Colonic mucosa (tissue), 4 donors: ENCODE measurements around the gene YRDC. TPM values are rescaled to one million over a fixed set of nuclear protein-coding genes. Genes with fewer than 3 reads are reported as not detected.

Source experiments
- DNase-seq: peaks from one replicate; pipeline ENCODE4 v3.0.0-alpha.2; 2020
- H3K27ac ChIP-seq: fragments of 200-600 bp; one replicate; pipeline ENCODE4 v1.8.0; 2021
- H3K27me3 ChIP-seq: fragments of 200-600 bp; one replicate; pipeline ENCODE4 v1.8.0; 2021
- H3K36me3 ChIP-seq: fragments of 200-600 bp; one replicate; pipeline ENCODE4 v1.8.0; 2021
- H3K4me1 ChIP-seq: fragments of 200-600 bp; one replicate; pipeline ENCODE4 v1.8.0; 2021; ENCODE audit warnings: mild to moderate bottlenecking
- H3K4me3 ChIP-seq: fragments of 200-600 bp; one replicate; pipeline ENCODE4 v1.8.0; 2021
- H3K9ac ChIP-seq, 2 donors: one replicate each; pipeline ENCODE4 v1.7.0; 2013; ENCODE audit warnings: control low read depth in 2 of 2, low read depth in 2 of 2, low read length in 2 of 2
- H3K9me3 ChIP-seq: fragments of 200-600 bp; one replicate; pipeline ENCODE4 v1.8.0; 2021
- intact Hi-C: fragments of 100-400 bp; cut with DNase I; formaldehyde crosslinking; loops from one replicate; pipeline ENCODE4 v1.14.1; 2022
- total RNA-seq, 2 donors: library from RNA; stranded (reverse); fragmentation: NEBNext Ultra II Directional in 1 of 2; extraction: Animal tissue kit (Norgen Biotek cat#: 25700) in 1 of 2; gene quantifications; one replicate each; pipeline ENCODE4 v1.2.1, GENCODE V29; 2021
- TF ChIP-seq, protein P1 (sequence below): fragments of 200-600 bp; IDR thresholded peaks from one replicate; pipeline ENCODE4 v1.8.0; 2022; ENCODE audit warnings: antibody characterized with exemption, mild to moderate bottlenecking
- donor health status: healthy.
- donor health status: DM: no; HTN: no; CAD: no.
- donor health status: DM: no; HTN: no; CAD: no.

Gene YRDC
- total RNA-seq, 2 donors from 2014 or later: 14.4 to 16.3 TPM

DNA sequence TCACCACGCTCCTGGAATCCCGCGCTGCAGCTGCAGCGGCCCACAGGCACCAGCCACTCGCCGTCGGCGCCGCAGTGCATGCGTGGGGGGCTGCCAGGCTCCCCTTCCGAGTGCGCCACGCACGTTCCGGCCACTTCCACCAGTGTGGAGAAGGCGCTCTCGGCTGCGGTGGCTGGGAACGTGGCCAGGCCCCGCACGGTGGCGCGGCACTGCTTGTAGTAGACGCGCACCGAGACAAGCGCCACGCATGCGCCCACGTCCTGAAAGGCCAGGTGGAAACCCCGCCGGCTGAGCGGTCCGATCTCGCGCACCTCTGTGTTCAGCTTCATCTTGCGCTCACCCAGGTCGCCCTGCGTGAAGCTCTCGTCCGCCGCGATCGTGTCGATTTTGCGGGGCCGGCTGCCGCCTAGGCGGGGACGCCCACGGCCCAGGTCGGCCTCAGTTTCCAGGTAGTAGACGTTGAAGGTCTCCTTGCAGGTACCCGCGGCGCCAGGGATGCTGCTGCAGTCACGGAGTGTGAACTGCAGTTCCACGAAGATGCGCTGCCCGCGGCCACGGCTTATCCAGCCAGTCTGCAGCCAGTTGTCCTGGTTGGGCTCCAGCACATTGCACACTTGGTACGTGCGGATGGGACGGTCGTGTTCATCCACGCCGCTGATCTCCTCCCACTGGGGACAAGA is 46.5 kb downstream of the YRDC start:
- TF ChIP-seq, protein P1, sequence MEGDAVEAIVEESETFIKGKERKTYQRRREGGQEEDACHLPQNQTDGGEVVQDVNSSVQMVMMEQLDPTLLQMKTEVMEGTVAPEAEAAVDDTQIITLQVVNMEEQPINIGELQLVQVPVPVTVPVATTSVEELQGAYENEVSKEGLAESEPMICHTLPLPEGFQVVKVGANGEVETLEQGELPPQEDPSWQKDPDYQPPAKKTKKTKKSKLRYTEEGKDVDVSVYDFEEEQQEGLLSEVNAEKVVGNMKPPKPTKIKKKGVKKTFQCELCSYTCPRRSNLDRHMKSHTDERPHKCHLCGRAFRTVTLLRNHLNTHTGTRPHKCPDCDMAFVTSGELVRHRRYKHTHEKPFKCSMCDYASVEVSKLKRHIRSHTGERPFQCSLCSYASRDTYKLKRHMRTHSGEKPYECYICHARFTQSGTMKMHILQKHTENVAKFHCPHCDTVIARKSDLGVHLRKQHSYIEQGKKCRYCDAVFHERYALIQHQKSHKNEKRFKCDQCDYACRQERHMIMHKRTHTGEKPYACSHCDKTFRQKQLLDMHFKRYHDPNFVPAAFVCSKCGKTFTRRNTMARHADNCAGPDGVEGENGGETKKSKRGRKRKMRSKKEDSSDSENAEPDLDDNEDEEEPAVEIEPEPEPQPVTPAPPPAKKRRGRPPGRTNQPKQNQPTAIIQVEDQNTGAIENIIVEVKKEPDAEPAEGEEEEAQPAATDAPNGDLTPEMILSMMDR: no peak
- peaks cover 4% of the 10 kb centered on the region for H3K4me1 ChIP-seq
- H3K4me3 ChIP-seq: no peak overlapping the region
- no peaks in the 10 kb centered on the region for H3K9me3 ChIP-seq
- no peak overlapping the region for H3K27ac ChIP-seq
- H3K36me3 ChIP-seq: no peaks in the 10 kb centered on the region
- no peak for DNase-seq
- H3K27me3 ChIP-seq: peaks cover 30% of the 10 kb centered on the region
- intact Hi-C loops: no loop called here
- no peak overlapping the region for H3K9ac ChIP-seq

DNA sequence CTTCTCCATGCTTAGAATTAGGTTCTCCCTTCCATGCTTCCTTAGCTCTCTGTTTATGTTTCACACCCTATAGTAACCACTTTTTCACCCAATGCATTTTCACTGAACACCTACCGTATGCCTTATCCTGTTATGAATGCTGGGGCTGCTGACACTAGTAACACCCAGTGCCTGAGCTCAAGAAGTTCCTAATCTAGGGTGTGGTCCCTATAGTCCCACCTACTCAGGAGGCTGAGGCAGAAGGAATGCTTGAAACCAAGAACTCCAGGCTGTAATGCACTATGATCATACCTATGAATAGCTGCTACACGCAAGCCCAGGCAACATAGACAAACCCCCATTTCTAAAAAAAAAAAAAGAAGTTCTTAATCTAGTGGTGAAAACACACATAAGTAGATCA is 48.6 kb downstream of the YRDC start:
- Histone ChIP-seq H3K27me3 (peaks cover 12% of the 10 kb centered on the region), H3K4me1 (no peaks in the 10 kb centered on the region)

DNA sequence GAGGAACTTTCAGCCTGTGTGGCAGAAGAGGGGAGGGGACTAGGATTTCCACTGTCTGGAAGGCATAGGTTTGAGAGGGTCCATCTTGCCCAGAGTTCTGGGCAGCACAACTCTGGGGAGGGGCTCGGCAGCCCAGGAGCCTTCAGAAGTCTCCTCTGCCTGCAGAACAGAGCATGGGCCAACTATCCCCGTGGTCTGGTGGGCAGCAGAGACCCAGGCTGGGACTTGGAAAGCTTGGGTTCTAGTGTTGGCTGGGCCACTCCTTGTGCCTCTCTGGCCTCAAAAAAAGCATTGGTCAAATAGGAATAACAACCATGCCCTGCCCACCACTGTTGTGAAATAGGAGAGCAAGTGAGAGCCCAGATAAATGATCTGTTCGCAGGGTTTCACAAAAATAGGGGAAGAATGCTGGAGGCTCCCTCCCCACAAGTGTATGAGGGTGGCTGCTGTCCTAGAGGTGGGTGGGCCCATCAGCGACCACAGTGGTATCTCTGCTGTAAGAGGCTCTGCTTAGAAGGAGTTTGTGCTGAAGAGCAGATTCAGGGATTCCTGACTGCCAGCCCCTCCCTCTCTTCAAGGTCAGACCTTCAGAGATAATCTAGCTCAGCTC is 52.0 kb downstream of the YRDC start:
- no peaks in the 10 kb centered on the region for H3K4me1 ChIP-seq
- peaks cover 9% of the 10 kb centered on the region for H3K27me3 ChIP-seq
- H3K27ac ChIP-seq: no peak overlapping the region
- no peaks in the 10 kb centered on the region for H3K9me3 ChIP-seq
- H3K36me3 ChIP-seq: no peaks in the 10 kb centered on the region
- no peak overlapping the region for H3K4me3 ChIP-seq
- DNase-seq: no peak
- TF ChIP-seq, protein P1: no peak
- intact Hi-C loops: no loop called here
- H3K9ac ChIP-seq: no peak overlapping the region

More for the DNA sequence above, 48.6 kb downstream of the YRDC start:
- no peaks in the 10 kb centered on the region for H3K9me3 ChIP-seq
- no peak overlapping the region for H3K4me3 ChIP-seq
- H3K9ac ChIP-seq: no peak overlapping the region
- no peak overlapping the region for H3K27ac ChIP-seq
- intact Hi-C loops: no loop called here
- DNase-seq: no peak
- H3K36me3 ChIP-seq: no peaks in the 10 kb centered on the region
- TF ChIP-seq, protein P1: no peak

DNA sequence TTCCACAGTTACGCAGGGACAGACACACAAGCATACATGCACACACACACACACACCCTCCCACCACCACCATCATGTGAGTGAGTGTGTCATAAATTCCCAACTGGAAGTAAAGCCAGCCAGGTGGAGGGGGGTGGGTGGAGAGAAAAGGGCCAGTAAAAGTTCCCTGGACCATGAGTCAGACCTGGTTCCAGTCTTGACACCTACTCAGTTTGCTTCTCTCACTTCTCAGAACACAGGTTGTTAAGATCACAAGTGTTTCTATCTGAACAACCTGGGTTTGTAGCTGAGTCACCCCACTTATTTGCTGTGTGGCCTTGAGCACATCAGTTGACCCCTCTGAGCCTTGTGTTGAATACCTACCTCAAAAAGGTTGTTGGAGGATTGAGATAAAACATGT is 52.7 kb downstream of the YRDC start:
- peak; percentile 26 for DNase-seq
- Histone ChIP-seq H3K36me3 (no peaks in the 10 kb centered on the region), H3K4me3 (no peak overlapping the region), H3K27me3 (peaks cover 9% of the 10 kb centered on the region), H3K27ac (no peak overlapping the region), H3K9me3 (no peaks in the 10 kb centered on the region), H3K9ac (no peak overlapping the region), H3K4me1 (no peaks in the 10 kb centered on the region)
- intact Hi-C loops: no loop called here
- TF ChIP-seq, protein P1: no peak

DNA sequence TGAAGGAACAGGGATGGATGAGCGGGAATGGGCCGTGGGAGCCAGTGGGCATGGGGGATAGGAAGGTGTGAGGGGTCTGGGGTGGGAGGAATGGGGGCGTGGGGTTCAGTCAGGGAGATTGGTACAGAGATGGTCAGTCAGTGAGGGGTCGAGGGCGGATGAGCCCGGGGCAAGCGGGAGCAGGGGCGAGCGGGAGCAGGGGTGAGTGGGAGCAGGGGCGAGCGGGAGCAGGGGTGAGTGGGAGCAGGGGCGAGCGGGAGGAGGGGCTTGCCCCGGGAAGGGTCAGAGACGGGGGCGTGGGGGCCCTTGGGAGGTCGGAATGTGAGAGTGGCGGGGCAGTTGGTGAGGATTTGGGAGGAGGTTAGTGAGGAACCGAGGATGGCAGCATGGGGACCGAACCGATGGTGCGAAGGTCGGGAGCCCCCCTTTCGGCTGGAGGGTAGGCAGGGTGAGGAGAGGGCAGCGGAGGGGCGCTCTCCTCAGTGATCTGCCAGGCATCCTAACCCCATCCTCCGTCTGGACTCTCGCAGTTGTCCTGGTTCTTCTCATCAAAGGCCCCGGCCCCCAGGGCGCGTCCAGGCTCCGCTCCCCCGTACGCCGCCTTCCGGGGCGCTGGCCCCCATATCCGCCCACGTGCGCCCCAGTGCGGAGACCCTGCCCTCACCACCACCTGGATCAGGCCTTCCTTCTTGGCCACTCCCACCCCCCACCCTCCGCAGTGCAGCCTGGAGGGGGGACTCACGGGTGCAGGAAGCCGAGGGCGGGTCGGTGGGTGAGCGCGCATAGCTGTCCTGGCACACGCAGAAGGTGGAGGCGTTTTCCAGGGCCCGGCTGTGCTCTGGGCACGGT is 54.3 kb downstream of the YRDC start:
- peaks cover 9% of the 10 kb centered on the region for H3K27me3 ChIP-seq
- intact Hi-C loops: no loop called here

More for the DNA sequence above, 54.3 kb downstream of the YRDC start:
- Histone ChIP-seq H3K9me3 (no peaks in the 10 kb centered on the region), H3K4me1 (no peaks in the 10 kb centered on the region), H3K9ac (peak overlapping the region in 1 of 2 donors; percentile 24), H3K36me3 (no peaks in the 10 kb centered on the region), H3K4me3 (no peak overlapping the region), H3K27ac (no peak overlapping the region)
- TF ChIP-seq, protein P1: no peak
- DNase-seq: no peak

Other genes starting within 250 kb of the YRDC start
- 10 to 100 TPM; 28.4 to 35.9 TPM for gene GNL2, start 212.3 kb downstream of the YRDC start, total RNA-seq
- gene RSPO1, start 173.3 kb downstream of the YRDC start, total RNA-seq: under 1 TPM; 0.27 to 0.32 TPM
- gene CDCA8, start 115.7 kb downstream of the YRDC start, total RNA-seq: 10 to 100 TPM; 14.9 to 44.5 TPM
- gene EPHA10, start 43.1 kb downstream of the YRDC start, total RNA-seq: 10 to 100 TPM; 26.1 to 29.6 TPM
- gene MANEAL, start 14.4 kb downstream of the YRDC start, total RNA-seq: 10 to 100 TPM in 1 of 2 donors, 1 to 10 TPM in 1; 6.6 to 18.2 TPM
- 10 to 100 TPM; 28.3 to 51.4 TPM for gene C1orf122, start 418 bp downstream of the YRDC start, total RNA-seq
- gene MTF1, start 51.4 kb upstream of the YRDC start, total RNA-seq: 10 to 100 TPM; 22.1 to 33.9 TPM
- gene INPP5B, start 138.8 kb upstream of the YRDC start, total RNA-seq: 10 to 100 TPM; 14.3 to 24.6 TPM
- gene SF3A3, start 181.8 kb upstream of the YRDC start, total RNA-seq: 10 to 100 TPM; 31.7 to 51.9 TPM
- gene FHL3, start 197.3 kb upstream of the YRDC start, total RNA-seq: 1 to 10 TPM; 2.7 to 7.8 TPM
- gene UTP11, start 204.5 kb upstream of the YRDC start, total RNA-seq: 10 to 100 TPM; 18.4 to 25.6 TPM
- gene POU3F1, start 238.6 kb upstream of the YRDC start, total RNA-seq: not detected